GM23338 (cell line): ENCODE measurements around the gene ARHGEF9. TPM values are rescaled to one million over a fixed set of nuclear protein-coding genes. Genes with fewer than 3 reads are reported as not detected.

Experiments used
- ATAC-seq: fragments of 200-7000 bp; cut with Tn5 transposase; 3 replicates; pipeline ENCODE4 v1.9.1; 2020
- DNase-seq: peaks from one replicate; pipeline ENCODE4 v3.0.0-alpha.2; 2015; ENCODE audit warnings: low spot score
- H2AFZ ChIP-seq: fragments of 200-600 bp; sonication (generic); 2 replicates; pipeline ENCODE4 v1.8.0; 2016; ENCODE audit warnings: antibody characterized with exemption, mild to moderate bottlenecking, moderate library complexity
- H3F3A ChIP-seq: fragments of 200-600 bp; sonication (generic); replicated peaks from 2 replicates; pipeline ENCODE4 v1.8.0; 2017; ENCODE audit warnings: antibody characterized with exemption, mixed run types, low read depth
- H3K27ac ChIP-seq: fragments of 200-600 bp; sonication (generic); 2 replicates; pipeline ENCODE4 v1.6.1; 2016; ENCODE audit warnings: low read depth
- H3K27me3 ChIP-seq: fragments of 200-600 bp; sonication (generic); 2 replicates; pipeline ENCODE4 v1.8.0; 2016; ENCODE audit warnings: mild to moderate bottlenecking, mixed run types, moderate library complexity; ENCODE audit not compliant: insufficient read depth
- H3K36me3 ChIP-seq: fragments of 200-600 bp; sonication (generic); 2 replicates; pipeline ENCODE4 v1.8.0; 2016; ENCODE audit warnings: mild to moderate bottlenecking; ENCODE audit not compliant: insufficient read depth
- H3K4me1 ChIP-seq: fragments of 200-600 bp; sonication (generic); 2 replicates; pipeline ENCODE4 v1.8.0; 2016; ENCODE audit warnings: mild to moderate bottlenecking, moderate library complexity; ENCODE audit not compliant: insufficient read depth
- H3K4me2 ChIP-seq: fragments of 200-600 bp; sonication (generic); 2 replicates; pipeline ENCODE4 v1.7.1; 2017; ENCODE audit warnings: mixed run types
- H3K4me3 ChIP-seq: fragments of 200-600 bp; sonication (generic); 2 replicates; pipeline ENCODE4 v1.6.1; 2016; ENCODE audit warnings: mixed run types
- H3K79me2 ChIP-seq: fragments of 200-600 bp; sonication (generic); replicated peaks from 2 replicates; pipeline ENCODE4 v1.8.0; 2017; ENCODE audit warnings: mild to moderate bottlenecking; ENCODE audit not compliant: insufficient read depth
- H3K9me2 ChIP-seq: fragments of 200-600 bp; sonication (generic); 2 replicates; pipeline ENCODE4 v1.8.0; 2017; ENCODE audit not compliant: insufficient read depth
- H4K20me1 ChIP-seq: fragments of 200-600 bp; sonication (generic); replicated peaks from 2 replicates; pipeline ENCODE4 v1.8.0; 2017; ENCODE audit warnings: mild to moderate bottlenecking; ENCODE audit not compliant: insufficient read depth
- H3K27ac Mint-ChIP-seq: 2 replicates; pipeline ENCODE4 v1.8.0; 2020; ENCODE audit warnings: inconsistent platforms, mild to moderate bottlenecking, moderate library complexity, mixed read lengths
- H3K27me3 Mint-ChIP-seq: 3 replicates; pipeline ENCODE4 v1.8.0; 2022; ENCODE audit warnings: low read depth, mild to moderate bottlenecking, moderate library complexity, mixed read lengths, inconsistent platforms; ENCODE audit not compliant: insufficient read depth, poor library complexity
- H3K36me3 Mint-ChIP-seq: 3 replicates; pipeline ENCODE4 v1.8.0; 2021; ENCODE audit warnings: low read depth, mild to moderate bottlenecking, inconsistent platforms, moderate library complexity, mixed read lengths
- H3K4me1 Mint-ChIP-seq: 3 replicates; pipeline ENCODE4 v1.8.0; 2020; ENCODE audit warnings: mild to moderate bottlenecking, inconsistent platforms, mixed read lengths
- H3K4me3 Mint-ChIP-seq: 3 replicates; pipeline ENCODE4 v1.8.0; 2021; ENCODE audit warnings: moderate library complexity, mild to moderate bottlenecking, inconsistent platforms, mixed read lengths
- H3K9me3 Mint-ChIP-seq: 3 replicates; pipeline ENCODE4 v1.8.0; 2020; ENCODE audit warnings: moderate library complexity, mild to moderate bottlenecking, inconsistent platforms, mixed read lengths
- CREB1 ChIP-seq: fragments of 250-450 bp; sonication (Bioruptor Pico); IDR thresholded peaks from 2 replicates; pipeline ENCODE4 v1.5.0; 2020; ENCODE audit warnings: low read depth, mild to moderate bottlenecking, moderate library complexity
- ETS1 ChIP-seq: IDR thresholded peaks from 2 replicates; pipeline ENCODE4 v1.6.1; 2016; ENCODE audit warnings: antibody characterized with exemption
- EZH2 ChIP-seq: fragments of 200-600 bp; sonication (generic); IDR thresholded peaks from one replicate; pipeline ENCODE4 v1.8.0; 2017; ENCODE audit warnings: antibody characterized with exemption, mild to moderate bottlenecking, low read depth; ENCODE audit not compliant: unreplicated experiment
- EZH2phosphoT487 ChIP-seq: fragments of 200-600 bp; sonication (generic); IDR thresholded peaks from one replicate; pipeline ENCODE4 v1.8.1; 2018; ENCODE audit warnings: antibody characterized with exemption; ENCODE audit not compliant: unreplicated experiment
- JUNB ChIP-seq: IDR thresholded peaks from one replicate; pipeline ENCODE4 v1.6.1; 2016; ENCODE audit warnings: antibody characterized with exemption; ENCODE audit not compliant: unreplicated experiment
- NANOG ChIP-seq: IDR thresholded peaks from 2 replicates; pipeline ENCODE4 v1.6.1; 2016; ENCODE audit warnings: antibody characterized with exemption, borderline replicate concordance
- POLR2AphosphoS5 ChIP-seq: IDR thresholded peaks from 2 replicates; pipeline ENCODE4 v1.6.1; 2016; ENCODE audit warnings: antibody characterized with exemption, low read depth
- REST ChIP-seq: IDR thresholded peaks from one replicate; pipeline ENCODE4 v1.6.1; 2018; ENCODE audit warnings: antibody characterized with exemption; ENCODE audit not compliant: unreplicated experiment
- STAT1 ChIP-seq: IDR thresholded peaks from one replicate; pipeline ENCODE4 v1.6.1; 2016; ENCODE audit warnings: antibody characterized with exemption; ENCODE audit not compliant: unreplicated experiment
- ZNF114 ChIP-seq: fragments of 250-450 bp; sonication (Bioruptor Pico); IDR thresholded peaks from 2 replicates; pipeline ENCODE4 v1.5.0; 2020; ENCODE audit warnings: mild to moderate bottlenecking, moderate library complexity
- ZNF331 ChIP-seq: fragments of 250-450 bp; sonication (Bioruptor Pico); IDR thresholded peaks from 2 replicates; pipeline ENCODE4 v1.5.0; 2020; ENCODE audit warnings: low read depth, mild to moderate bottlenecking, moderate library complexity
- polyA plus RNA-seq: library from polyadenylated mRNA; unstranded; fragments of >200 nt; fragmentation: Nextera tagmentation; extraction: Ambion mirVana; gene quantifications from 2 replicates; pipeline ENCODE4 v1.2.1, GENCODE V29; 2016
- total RNA-seq: library from RNA; depleted of rRNA; stranded (reverse); fragments of >200 nt; shearing (Covaris generic); gene quantifications from 2 replicates; pipeline ENCODE4 v1.2.3, GENCODE V29; 2014
- TF ChIP-seq, protein P1 (sequence below): fragments of 250-450 bp; sonication (Bioruptor Pico); IDR thresholded peaks from 2 replicates; pipeline ENCODE4 v1.5.0; 2020; ENCODE audit warnings: mild to moderate bottlenecking, moderate library complexity

Gene ARHGEF9
- total and polyA plus RNA-seq, 2 experiments from 2014 or later = 23.1 to 35.9 TPM

DNA sequence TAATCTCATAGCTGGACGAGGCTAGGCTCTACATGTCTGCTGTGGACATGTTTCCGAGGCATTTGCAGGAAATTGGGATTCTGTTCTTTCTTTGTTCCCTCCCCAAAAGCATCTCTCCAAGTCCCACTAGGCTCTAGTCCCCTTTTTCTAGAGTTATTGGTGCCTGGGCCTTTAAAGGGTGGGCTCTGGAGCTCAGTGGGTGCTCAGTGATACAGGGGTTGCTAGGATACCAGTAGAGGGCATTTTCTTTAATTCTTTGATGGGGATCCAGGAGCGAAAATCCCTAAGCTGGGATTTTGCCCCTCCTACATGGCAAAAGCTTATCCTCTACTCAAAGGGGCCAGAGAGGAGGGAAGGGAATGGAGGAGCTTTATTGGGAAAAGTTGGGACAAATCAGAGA lies 34.2 kb downstream of the ARHGEF9 start:
- Histone ChIP-seq H3K9me2 (no peaks in the 10 kb centered on the region), H3K4me2 (peak overlapping the region; percentile 41; the same call in 1 of the 2 replicates), H3K4me1 (peaks cover 29% of the 10 kb centered on the region), H3K36me3 (no peaks in the 10 kb centered on the region; the same call in 1 of the 2 replicates), H3F3A (no peaks in the 10 kb centered on the region), H3K4me3 (no peak overlapping the region), H2AFZ (no peak overlapping the region), H3K27me3 (no peaks in the 10 kb centered on the region), H4K20me1 (no peaks in the 10 kb centered on the region; the same call in 1 of the 2 replicates), H3K79me2 (peaks cover 80% of the 10 kb centered on the region), H3K27ac (no peak overlapping the region)
- no peak overlapping the region for H3K4me3 Mint-ChIP-seq
- H3K27ac Mint-ChIP-seq = no peak overlapping the region
- H3K36me3 Mint-ChIP-seq = no peaks in the 10 kb centered on the region
- no peak for TF ChIP-seq ZNF114
- TF ChIP-seq POLR2AphosphoS5 = no peak
- no peak for TF ChIP-seq ZNF331 (CRISPR knock-in tag)
- TF ChIP-seq ETS1 = no peak
- no peak for TF ChIP-seq JUNB
- no peak for TF ChIP-seq STAT1
- TF ChIP-seq REST = no peak
- TF ChIP-seq EZH2 = no peak
- TF ChIP-seq EZH2phosphoT487 = no peak
- no peak for TF ChIP-seq NANOG
- TF ChIP-seq CREB1 (CRISPR knock-in tag) = no peak
- DNase-seq (peak; percentile 42), ATAC-seq (no peak)
- H3K9me3 Mint-ChIP-seq = no peaks in the 10 kb centered on the region; the same call in 2 of the 3 replicates
- peaks cover 7% of the 10 kb centered on the region for H3K27me3 Mint-ChIP-seq
- peaks cover 46% of the 10 kb centered on the region for H3K4me1 Mint-ChIP-seq

DNA sequence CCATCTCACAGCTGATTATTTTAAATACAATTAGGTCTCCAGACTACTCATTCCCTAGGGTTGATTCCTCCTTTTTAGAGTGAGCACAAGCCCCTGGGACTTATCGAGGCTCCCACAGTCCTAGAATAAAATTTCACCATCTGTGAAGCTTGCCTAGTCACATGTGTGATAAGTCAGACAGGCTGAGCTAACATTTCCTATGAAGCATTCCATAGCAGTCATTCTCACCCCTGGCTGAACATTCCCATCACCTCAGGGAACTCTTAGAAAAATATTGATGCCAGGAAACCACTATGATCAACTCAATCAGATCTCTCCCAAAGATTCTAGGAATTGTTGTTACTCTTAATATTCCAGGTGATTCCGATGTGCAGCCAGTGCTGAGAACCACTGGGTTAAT lies 37.7 kb downstream of the ARHGEF9 start:
- no peak overlapping the region for H3K4me3 Mint-ChIP-seq
- peaks cover 35% of the 10 kb centered on the region for H3K4me1 Mint-ChIP-seq
- Histone ChIP-seq H3K27ac (no peak overlapping the region), H3K4me3 (no peak overlapping the region), H3K4me2 (no peak overlapping the region), H3K79me2 (peaks cover 80% of the 10 kb centered on the region), H4K20me1 (no peaks in the 10 kb centered on the region; the same call in 1 of the 2 replicates), H3K36me3 (no peaks in the 10 kb centered on the region; the same call in 1 of the 2 replicates), H2AFZ (no peak overlapping the region), H3K27me3 (no peaks in the 10 kb centered on the region), H3F3A (no peaks in the 10 kb centered on the region), H3K9me2 (no peaks in the 10 kb centered on the region), H3K4me1 (peaks cover 15% of the 10 kb centered on the region)
- DNase-seq = no peak
- no peak for TF ChIP-seq JUNB
- TF ChIP-seq, protein P1, sequence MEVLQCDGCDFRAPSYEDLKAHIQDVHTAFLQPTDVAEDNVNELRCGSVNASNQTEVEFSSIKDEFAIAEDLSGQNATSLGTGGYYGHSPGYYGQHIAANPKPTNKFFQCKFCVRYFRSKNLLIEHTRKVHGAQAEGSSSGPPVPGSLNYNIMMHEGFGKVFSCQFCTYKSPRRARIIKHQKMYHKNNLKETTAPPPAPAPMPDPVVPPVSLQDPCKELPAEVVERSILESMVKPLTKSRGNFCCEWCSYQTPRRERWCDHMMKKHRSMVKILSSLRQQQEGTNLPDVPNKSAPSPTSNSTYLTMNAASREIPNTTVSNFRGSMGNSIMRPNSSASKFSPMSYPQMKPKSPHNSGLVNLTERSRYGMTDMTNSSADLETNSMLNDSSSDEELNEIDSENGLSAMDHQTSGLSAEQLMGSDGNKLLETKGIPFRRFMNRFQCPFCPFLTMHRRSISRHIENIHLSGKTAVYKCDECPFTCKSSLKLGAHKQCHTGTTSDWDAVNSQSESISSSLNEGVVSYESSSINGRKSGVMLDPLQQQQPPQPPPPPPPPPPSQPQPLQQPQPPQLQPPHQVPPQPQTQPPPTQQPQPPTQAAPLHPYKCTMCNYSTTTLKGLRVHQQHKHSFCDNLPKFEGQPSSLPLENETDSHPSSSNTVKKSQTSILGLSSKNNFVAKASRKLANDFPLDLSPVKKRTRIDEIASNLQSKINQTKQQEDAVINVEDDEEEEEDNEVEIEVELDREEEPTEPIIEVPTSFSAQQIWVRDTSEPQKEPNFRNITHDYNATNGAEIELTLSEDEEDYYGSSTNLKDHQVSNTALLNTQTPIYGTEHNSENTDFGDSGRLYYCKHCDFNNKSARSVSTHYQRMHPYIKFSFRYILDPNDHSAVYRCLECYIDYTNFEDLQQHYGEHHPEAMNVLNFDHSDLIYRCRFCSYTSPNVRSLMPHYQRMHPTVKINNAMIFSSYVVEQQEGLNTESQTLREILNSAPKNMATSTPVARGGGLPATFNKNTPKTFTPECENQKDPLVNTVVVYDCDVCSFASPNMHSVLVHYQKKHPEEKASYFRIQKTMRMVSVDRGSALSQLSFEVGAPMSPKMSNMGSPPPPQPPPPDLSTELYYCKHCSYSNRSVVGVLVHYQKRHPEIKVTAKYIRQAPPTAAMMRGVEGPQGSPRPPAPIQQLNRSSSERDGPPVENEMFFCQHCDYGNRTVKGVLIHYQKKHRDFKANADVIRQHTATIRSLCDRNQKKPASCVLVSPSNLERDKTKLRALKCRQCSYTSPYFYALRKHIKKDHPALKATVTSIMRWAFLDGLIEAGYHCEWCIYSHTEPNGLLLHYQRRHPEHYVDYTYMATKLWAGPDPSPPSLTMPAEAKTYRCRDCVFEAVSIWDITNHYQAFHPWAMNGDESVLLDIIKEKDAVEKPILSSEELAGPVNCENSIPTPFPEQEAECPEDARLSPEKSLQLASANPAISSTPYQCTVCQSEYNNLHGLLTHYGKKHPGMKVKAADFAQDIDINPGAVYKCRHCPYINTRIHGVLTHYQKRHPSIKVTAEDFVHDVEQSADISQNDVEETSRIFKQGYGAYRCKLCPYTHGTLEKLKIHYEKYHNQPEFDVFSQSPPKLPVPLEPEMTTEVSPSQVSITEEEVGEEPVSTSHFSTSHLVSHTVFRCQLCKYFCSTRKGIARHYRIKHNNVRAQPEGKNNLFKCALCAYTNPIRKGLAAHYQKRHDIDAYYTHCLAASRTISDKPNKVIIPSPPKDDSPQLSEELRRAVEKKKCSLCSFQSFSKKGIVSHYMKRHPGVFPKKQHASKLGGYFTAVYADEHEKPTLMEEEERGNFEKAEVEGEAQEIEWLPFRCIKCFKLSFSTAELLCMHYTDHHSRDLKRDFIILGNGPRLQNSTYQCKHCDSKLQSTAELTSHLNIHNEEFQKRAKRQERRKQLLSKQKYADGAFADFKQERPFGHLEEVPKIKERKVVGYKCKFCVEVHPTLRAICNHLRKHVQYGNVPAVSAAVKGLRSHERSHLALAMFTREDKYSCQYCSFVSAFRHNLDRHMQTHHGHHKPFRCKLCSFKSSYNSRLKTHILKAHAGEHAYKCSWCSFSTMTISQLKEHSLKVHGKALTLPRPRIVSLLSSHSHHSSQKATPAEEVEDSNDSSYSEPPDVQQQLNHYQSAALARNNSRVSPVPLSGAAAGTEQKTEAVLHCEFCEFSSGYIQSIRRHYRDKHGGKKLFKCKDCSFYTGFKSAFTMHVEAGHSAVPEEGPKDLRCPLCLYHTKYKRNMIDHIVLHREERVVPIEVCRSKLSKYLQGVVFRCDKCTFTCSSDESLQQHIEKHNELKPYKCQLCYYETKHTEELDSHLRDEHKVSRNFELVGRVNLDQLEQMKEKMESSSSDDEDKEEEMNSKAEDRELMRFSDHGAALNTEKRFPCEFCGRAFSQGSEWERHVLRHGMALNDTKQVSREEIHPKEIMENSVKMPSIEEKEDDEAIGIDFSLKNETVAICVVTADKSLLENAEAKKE (CRISPR knock-in tag) = no peak
- TF ChIP-seq ZNF114 = no peak
- TF ChIP-seq POLR2AphosphoS5 = no peak
- TF ChIP-seq EZH2phosphoT487 = no peak
- no peaks in the 10 kb centered on the region for H3K9me3 Mint-ChIP-seq
- no peak for ATAC-seq
- H3K27me3 Mint-ChIP-seq = no peaks in the 10 kb centered on the region
- H3K36me3 Mint-ChIP-seq = 0 out of 3 replicates have a peak, but pooled peaks cover 2% of the 10 kb centered on the region
- no peak overlapping the region for H3K27ac Mint-ChIP-seq
